AG09309 (cell line): ENCODE results near the gene RASL11B.

Experiments used
- DNase-seq: peaks from one replicate; pipeline ENCODE4 v3.0.0-alpha.2; 2010; ENCODE audit warnings: low read depth
- H3K4me3 ChIP-seq: 2 replicates; pipeline ENCODE4 v1.5.1; 2011; ENCODE audit warnings: mild to moderate bottlenecking, low read depth, low read length, moderate library complexity; ENCODE audit not compliant: control insufficient read depth
- TF ChIP-seq, protein P1 (sequence below): IDR thresholded peaks from 2 replicates; pipeline ENCODE4 v1.5.1; 2011; ENCODE audit warnings: mild to moderate bottlenecking, low read depth, low read length, inconsistent platforms; ENCODE audit not compliant: insufficient read depth, control insufficient read depth; ENCODE audit errors: missing control alignments

Gene RASL11B

DNA sequence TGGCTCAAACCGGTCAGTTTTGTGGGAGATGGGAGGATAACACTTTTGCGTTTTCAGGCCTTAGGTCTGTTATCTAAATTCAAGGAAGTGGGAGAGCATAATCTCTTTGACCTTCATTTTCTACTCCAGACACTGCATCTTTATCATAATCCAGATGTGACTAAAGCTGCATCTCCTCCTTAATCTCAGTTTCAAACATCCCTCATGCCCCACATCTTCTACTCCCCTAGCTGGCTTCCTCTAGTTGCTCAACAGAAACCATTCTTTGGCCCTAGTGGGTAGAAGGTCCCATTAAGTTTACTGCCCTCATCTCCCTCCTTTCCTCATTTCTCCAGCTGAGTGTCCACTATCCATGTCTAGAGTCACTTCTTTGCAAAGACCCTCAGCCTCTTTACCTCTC is 18.8 kb upstream of the RASL11B start:
- no peak for DNase-seq
- no peak overlapping the region for H3K4me3 ChIP-seq
- TF ChIP-seq, protein P1, sequence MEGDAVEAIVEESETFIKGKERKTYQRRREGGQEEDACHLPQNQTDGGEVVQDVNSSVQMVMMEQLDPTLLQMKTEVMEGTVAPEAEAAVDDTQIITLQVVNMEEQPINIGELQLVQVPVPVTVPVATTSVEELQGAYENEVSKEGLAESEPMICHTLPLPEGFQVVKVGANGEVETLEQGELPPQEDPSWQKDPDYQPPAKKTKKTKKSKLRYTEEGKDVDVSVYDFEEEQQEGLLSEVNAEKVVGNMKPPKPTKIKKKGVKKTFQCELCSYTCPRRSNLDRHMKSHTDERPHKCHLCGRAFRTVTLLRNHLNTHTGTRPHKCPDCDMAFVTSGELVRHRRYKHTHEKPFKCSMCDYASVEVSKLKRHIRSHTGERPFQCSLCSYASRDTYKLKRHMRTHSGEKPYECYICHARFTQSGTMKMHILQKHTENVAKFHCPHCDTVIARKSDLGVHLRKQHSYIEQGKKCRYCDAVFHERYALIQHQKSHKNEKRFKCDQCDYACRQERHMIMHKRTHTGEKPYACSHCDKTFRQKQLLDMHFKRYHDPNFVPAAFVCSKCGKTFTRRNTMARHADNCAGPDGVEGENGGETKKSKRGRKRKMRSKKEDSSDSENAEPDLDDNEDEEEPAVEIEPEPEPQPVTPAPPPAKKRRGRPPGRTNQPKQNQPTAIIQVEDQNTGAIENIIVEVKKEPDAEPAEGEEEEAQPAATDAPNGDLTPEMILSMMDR, result no peak

DNA sequence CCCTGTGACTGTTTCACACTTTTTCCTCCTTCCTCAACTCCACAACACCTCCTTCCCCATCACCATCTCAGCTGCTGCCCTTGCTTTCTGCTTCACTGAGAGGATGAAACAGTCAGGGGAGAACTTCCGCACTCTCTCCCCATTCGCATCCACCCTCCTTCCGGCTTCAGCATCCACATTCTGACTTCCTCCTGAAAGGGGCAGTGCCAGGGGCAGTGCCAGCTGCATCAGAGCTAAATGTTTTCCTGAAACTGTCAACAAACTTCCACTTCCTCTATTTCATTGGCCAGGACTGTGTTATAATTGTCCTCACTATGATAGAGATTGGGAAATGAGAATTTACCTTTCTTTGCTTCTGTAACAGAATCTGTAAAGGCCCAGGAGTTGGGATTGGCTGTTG is 18.2 kb upstream of the RASL11B start:
- H3K4me3 ChIP-seq, result no peak overlapping the region
- no peak for DNase-seq
- TF ChIP-seq, protein P1, result no peak

DNA sequence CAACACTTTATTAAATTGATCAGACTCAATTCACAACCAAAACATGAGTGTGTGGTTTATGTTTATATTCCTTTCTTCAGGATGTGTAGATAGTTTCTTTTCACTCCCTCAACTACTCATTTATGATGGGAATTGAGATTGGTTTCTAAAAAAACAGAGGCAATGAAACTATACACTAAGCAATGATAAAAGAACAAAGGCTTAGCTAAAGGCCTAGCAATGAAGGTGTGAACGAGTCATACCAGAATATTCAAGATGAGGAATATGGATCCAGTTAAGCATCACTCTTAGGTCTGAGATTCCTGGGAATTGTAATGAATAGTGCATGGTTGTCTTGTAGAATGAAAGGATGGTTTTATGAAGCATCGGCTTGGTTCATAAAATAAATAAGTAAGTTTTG is 17.5 kb upstream of the RASL11B start:
- no peak overlapping the region for H3K4me3 ChIP-seq
- TF ChIP-seq, protein P1, result no peak
- DNase-seq, result no peak

DNA sequence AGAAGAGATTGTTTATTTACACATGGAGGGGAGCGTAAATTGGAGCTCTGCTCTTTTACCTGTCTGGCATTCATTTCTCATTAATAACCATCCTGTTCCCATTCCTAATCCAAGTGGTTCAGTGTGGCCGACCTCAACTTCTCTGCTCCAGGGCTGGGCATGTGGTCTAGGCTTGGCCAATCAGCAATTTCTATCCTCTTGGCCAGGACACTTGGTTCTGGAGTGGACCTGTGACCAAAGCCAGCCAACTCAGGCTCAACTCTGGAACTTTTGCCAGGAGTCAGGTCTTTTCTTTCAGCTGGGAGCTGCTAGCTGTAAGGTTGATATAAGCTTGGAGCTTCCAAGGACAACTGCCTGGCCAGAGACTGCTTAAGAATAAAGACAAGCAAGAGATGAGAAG is 15.6 kb upstream of the RASL11B start:
- DNase-seq, result no peak
- TF ChIP-seq, protein P1, result no peak
- no peak overlapping the region for H3K4me3 ChIP-seq

- no peak for DNase-seq
- no peak overlapping the region for H3K4me3 ChIP-seq
- TF ChIP-seq, protein P1, result no peak
These were observed 13.9 kb upstream of the RASL11B start for GRCh38 chr4:52848254-52848653.

- TF ChIP-seq, protein P1, result no peak
- no peak for DNase-seq
These were observed 11.6 kb upstream of the RASL11B start for GRCh38 chr4:52850406-52851124.

More at GRCh38 chr4:52850406-52851124, 11.6 kb upstream of the RASL11B start:
- no peak overlapping the region for H3K4me3 ChIP-seq
